ENCODE results near the gene FEZ2.

GRCh38 chr2:36523153-36523552, 74.8 kb downstream of the FEZ2 start:
- TF ChIP-seq CTCF (IDR thresholded peaks at IDR 0.05), result no peak
- no peak for TF ChIP-seq POLR2A (IDR thresholded peaks at IDR 0.05)
